GM08714 (cell line): ENCODE measurements around the gene OR2S2.
"Not testable (repeated sequence)": the region's sequence is repeated elsewhere in the genome, so short reads cannot be mapped to it uniquely, and the experiment has no call there.

Experiments used
- H3K4me3 ChIP-seq: fragments of 200-500 bp; sonication (Bioruptor generic); 2 replicates; pipeline ENCODE4 v1.5.1; 2014; ENCODE audit warnings: mild to moderate bottlenecking, low read length, inconsistent platforms
- ZNF274 ChIP-seq: IDR thresholded peaks from 2 replicates; pipeline ENCODE4 v1.6.1; 2012; ENCODE audit warnings: mild to moderate bottlenecking, low read depth, low read length

OR2S2 gene

DNA sequence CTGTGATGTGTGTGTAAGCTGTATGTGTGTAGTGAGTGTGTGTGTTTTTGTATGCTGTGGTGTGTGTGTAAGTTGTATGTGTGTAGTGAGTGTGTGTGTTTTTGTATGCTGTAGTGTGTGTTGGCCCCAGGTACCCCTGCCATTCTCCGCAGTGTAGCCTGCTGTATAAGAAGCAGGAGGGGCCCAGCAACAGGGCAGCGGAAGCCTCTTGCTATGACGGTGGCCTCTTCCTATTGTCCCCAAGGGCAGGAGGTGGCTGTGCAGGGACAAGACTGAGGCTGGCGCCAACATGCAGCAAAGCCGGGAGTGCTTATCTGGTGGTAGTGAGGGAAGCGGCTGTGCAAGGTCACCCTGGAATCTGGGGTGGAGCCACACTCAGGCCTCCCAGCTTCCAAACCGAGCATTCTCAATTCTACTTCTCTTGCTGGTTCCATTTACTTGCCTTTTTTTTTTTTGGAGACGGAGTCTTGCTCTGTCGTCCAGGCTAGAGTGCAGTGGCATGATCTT, 43.6 kb downstream of the OR2S2 start:
- no peak for TF ChIP-seq ZNF274
- no peak overlapping the region for H3K4me3 ChIP-seq

DNA sequence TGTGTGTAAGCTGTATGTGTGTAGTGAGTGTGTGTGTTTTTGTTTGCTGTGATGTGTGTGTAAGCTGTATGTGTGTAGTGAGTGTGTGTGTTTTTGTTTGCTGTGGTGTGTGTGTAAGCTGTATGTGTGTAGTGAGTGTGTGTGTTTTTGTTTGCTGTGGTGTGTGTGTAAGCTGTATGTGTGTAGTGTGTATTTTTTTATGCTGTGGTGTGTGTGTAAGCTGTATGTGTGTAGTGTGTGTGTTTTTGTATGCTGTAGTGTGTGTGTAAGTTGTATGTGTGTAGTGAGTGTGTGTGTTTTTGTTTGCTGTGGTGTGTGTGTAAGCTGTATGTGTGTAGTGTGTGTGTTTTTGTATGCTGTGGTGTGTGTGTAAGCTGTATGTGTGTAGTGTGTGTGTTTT, 44.5 kb downstream of the OR2S2 start:
- H3K4me3 ChIP-seq: not testable (repeated sequence)

DNA sequence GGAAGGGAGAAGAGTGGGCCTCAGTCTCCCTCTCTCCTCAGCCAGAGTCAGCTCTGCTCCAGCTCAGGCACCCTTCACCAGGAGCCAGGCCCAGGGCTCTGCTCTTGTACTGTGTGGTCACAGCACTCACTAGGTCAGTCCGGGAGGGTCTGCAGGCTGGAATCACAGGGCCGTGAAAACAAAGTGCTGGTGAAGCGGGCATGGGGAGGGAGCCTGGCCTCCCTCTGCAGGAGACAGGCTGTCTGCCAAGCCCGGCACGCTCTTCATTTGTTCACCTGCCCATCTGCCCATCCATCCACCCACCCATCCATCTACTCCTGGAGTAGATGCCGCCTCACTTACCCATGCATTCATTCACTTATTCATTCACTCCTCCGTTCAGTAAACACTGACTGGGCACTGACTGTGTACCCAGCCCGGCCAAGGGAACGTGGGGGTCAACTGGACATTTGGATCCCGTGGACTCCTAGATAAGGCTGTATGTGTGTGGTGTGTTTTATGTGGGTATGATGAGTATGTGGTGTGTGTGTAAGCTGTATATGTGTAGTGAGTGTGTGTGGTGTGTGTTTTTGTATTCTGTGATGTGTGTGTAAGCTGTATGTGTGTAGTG, 45.1 kb downstream of the OR2S2 start:
- no peak overlapping the region for H3K4me3 ChIP-seq
- no peak for TF ChIP-seq ZNF274

DNA sequence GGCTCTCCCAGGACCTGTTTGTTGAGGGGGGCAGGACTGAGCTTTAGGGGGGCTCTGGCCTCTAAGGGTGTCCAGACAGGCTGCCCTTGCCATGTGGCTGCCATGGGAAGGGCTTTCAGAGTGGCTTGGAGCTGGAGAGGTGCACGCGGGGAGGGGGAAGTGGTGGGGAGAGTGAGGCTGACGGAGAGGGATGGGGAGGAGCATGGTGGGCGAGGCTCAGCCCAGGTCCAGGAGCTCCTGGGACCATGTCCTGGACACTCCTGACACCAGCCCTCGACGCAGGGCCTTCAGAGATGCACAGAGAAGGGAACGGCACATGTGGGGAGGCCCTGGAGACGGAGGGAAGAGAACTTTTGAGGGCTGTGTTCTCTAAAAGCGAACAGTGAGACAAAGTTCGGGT, 46.3 kb downstream of the OR2S2 start:
- H3K4me3 ChIP-seq: no peak overlapping the region
- TF ChIP-seq ZNF274: no peak

DNA sequence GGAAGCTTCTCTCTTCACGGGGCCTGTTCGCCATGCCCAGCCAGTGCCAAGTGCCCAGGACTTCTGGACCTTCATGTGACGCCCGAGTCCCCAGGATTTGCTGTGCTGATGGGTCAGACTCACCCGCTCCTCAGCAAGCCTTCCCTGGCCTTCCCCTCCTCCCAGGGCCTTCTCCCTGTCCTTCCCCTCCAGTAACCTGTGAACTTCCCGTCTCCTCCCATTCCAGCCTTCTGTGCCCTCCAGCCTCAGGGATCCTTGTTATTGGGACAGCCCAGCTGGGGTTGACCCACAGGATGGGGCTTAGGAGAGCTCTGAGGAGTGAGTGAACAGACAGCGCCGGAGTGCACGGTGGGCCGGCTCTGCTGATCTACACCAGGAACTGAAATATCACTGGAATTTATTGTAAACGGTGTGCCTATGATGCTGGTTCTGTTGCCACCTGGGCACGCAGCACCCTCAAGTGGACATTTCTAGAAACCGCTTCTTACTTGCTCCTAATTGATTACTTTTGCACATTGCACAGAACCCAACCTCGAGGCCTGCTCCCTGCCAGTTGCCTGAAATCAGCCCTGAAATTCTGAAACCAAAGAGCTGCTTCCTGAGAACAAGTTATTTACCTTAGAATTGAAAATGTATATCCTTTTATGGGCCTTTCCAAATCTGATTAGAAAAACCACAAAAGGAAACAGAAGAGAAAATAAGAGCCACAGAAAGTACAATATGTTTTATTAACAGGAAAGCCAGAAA, 47.2 kb downstream of the OR2S2 start:
- H3K4me3 ChIP-seq: no peak overlapping the region

DNA sequence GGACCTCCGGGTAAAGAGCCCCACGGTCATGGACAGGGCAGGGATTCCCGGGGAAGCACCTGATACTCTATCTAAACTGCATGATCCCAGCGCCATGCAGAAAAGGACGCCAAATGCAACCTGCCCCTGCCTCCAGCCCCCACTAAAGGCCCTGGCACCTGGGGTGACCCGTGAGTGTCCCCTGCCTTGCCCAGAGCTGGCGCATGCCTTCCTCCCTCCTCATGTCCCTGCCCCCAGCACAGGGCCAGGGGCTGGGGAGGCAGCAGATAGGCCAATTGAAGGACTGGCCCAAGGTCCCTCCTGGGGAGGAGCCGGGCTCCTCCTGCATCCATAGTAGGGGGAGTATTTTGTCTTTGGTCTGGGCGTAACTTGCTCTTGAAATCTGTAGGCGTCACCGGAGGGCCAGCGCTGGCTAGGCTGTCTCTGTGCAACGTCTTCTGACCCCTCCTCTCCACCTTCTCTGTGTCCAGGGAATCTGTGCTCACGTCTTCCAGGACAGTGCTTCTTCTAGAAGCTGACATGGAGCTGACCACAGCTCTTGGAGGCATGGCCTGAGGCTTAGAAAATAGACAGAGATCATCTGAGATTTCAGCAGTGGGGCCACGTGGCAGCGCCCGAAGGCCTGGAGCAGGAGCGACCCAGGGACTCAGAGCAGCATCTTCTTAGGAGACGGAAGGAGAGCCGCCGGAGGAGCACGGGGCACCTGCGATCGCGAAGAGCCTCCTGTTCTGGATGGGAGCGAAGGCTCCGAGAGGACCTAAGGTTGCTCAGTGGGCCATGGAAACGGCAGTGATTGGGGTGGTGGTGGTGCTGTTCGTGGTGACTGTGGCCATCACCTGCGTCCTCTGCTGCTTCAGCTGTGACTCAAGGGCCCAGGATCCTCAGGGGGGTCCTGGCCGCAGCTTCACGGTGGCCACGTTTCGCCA, 48.0 kb downstream of the OR2S2 start:
- no peak for TF ChIP-seq ZNF274
- H3K4me3 ChIP-seq: no peak overlapping the region

More for the DNA sequence above, 47.2 kb downstream of the OR2S2 start:
- no peak for TF ChIP-seq ZNF274

DNA sequence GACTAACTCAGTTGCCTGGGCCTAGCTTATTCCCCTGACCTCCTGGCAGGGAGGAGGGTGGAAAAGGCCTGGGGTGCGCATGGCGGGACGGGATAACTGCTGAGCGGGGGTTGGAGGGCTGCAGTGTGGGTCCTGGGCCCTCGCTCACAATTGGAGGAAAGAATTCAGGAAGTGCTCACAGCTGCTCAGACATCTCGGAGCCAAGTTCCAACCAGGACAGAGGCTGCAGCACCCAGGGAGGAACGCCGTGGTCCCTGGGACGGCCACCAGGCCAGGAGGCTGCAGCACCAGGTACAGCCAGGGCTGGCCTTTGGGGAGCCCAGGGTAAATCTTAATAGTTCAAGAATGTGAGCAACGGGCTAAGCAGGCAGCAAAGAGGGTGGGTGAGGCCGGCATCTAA, 48.7 kb downstream of the OR2S2 start, which contains the start of gene SPAAR:
SPAAR (plus strand) TSS at position 217 of the 400 bp plus-strand sequence. CDS start 974 bp downstream, outside the sequence.
- no peak within 1 kb of the TSS for H3K4me3 ChIP-seq
- TF ChIP-seq ZNF274: no peak

DNA sequence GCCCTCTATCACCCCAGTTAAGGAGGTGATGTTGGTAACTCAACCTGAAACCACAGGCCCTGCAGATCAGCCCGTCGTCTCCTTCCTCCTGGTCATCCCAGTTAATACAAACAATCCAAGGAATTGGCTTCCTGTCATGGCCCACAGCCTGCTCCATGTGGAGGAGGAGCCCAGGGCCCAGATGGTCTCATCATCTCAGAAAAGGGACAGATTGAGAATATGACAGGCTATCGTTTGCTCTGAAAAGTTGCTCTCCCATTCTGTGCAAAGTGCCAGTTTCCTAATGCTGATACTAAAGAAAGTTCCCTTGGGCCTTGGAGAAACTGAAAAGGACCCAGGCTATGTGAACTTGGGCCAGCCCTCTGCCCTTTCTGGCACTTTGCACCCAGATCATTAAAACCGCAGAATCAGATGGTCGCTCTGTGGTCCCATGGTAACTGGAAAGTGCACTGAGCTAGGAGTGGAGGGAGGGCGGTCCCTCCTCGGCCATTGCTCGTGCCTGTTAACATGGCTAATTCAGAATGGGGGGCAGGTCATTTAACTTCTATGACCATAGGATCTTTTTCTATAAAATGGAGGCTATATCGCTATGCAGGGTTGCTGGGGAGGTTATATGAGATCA, 49.3 kb downstream of the OR2S2 start:
- H3K4me3 ChIP-seq: no peak overlapping the region
- TF ChIP-seq ZNF274: no peak

DNA sequence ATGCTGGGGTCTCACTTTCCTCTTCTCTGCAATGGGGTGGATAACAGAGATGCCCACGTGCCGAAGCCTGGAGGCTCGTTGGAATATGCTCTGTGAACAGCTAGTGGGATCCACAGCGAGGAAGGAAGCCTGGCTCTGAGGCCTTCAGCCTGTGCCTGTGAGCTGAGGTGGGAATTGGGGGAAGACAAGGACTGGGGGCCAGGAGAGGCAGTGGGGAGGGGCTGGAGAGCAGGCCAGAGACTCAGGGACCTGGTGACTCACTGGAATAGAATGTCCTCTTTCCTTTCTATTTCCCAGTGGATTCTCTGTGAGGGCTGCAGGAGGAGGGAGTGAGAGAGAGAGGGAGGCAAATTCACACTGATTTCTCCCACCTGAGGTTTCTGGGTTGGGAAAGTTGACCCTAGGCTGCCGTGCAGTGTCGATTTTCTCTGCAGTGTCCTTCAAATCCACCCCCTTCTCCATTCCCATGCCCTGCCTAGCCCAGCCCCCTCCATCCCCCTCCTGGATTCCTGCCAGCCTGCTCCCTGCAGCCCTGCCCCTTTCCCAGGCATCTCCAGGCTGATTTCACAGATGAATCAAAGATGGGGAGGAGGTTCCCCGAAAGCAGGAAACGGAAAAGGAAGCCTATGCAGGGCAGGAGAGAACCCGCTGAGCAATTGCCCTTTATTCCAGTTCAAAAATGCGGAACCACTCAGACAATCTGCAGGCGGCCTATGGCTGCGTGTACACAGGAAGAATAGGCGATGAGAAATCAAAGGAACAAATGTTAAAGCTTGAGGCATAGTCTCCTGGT, 50.0 kb downstream of the OR2S2 start:
- no peak for TF ChIP-seq ZNF274
- H3K4me3 ChIP-seq: no peak overlapping the region
